Activated CD4-positive, alpha-beta T cell treated with anti-CD3 and anti-CD28 coated beads, Interleukin-2, amount 50 U/mL, for 1 hour (primary cell): Measurements from ENCODE around the gene NOVA2.

Source experiments
- DNase-seq: peaks from one replicate; pipeline ENCODE4 v3.0.0-alpha.2; 2020

The NOVA2 gene

DNA sequence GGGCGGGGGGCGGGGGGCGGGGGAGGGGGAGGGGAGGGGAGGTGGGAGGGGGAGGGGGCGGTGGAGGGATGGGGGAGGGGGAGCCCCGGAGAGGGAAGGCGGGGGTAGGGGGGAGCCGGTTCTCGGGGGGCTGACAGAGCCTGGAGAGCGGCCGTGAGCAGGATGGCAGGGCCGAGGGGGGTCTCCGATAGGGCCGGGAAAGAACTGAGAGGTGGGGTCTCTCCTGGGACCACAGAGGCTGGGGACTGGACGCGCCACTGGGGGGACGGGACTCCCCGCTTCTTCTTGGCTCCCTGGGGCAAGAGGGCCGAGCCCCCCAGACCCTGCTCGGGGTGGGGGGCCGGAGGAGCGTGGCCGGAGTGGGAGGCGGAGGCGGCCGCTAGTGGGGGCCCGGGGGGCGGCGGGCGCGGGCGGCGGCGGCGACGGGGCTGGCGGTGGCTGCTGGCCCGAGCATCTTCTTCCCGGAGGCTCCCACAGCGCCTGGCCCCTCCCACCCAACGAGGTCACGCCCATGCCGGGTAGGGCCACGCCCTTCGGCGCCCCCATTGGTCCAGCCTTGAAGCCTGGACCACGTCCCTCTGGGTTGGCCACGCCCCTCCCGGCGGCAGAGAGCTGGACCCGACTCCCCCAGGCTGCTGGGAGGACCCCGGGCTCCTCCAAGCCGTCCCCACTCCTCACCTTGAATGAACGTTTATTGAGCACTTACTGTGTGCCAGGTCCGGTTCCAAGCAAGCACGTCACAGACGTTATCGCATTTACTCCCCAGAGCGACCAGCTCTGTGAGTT lies at the start of gene NOVA2:
Gene NOVA2 (minus strand): TSS at position 313 of the 786 bp plus-strand sequence. CDS start 514 bp downstream, outside the sequence.
- no peak for DNase-seq

GRCh38 chr19:46023311-46023779 lies 49.7 kb upstream of the NOVA2 start:
- no peak for DNase-seq

DNA sequence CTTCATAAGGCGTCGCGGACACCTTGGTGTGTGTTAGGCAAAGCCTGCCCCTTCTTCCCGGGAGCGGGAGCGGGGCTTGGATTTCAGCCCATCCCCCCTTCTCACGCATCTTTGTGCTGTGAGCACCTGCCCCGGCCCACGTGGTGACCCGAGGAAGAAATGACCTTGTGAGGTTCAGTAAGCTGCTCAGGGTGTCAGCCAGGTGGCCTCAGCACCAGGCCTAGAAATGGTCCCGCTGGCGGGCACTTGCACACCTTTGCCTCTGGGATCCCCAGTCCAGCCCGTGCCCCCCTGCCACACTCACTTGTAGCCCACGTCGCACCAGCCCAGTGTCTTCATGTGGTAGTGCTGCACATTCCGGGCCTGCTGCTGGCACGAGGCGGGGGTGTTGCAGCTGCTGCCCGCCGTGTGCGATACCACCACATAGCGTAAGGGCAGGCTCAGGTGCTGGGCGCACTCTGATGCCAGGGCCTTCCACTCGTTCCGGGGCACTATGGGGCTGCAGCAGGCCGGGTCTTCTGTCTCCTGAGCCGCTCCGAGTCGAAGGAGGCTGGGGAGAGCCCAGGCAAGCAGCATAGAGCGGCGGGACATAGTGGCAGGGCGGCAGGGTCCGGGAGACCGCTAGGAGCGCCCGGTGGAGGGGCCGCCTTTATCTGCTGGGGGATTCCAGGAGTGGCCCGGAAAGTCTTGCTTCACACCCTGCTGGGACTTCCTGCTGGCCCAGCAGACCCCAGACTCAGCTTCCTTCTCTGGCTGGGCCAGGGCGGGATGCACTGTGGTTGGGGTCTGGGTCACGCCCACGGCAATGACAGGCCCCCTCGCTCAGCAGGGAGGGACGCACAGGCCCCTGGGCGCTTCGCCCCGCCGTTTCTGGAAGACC lies 49.0 kb upstream of the NOVA2 start, which contains the start of gene PGLYRP1:
Gene PGLYRP1 (minus strand): TSS at position 623 of the 880 bp plus-strand sequence. CDS start 32 bp downstream, at position 591.
- DNase-seq: no peak

- no peak for DNase-seq
Measured at GRCh38 chr19:46022061-46022430, 48.4 kb upstream of the NOVA2 start.

- no peak for DNase-seq
Measured at GRCh38 chr19:46021531-46022041, 47.9 kb upstream of the NOVA2 start.

GRCh38 chr19:46020819-46021125 lies 47.1 kb upstream of the NOVA2 start:
- DNase-seq: no peak

DNA sequence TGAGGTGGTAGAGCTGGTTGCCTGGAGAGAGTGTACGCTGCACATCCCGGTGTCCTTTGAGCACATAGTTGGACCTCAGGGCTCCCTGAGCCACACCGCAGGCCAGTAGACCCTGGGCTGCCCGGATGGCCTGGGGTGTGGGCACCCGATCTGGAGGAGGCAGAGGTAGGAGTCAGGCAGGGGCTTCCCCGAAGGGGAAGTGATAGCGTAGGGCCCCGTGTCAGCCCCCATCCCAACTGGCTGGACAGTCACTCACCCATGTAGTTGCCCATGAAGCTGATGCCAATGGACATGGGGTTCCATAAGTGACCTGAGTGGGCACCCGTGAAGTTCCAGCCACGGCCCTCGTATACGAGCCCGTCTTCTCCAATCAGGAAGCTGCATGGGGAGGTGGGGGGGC lies 45.6 kb upstream of the NOVA2 start:
- DNase-seq: no peak

- no peak for DNase-seq
Measured at GRCh38 chr19:46018729-46019251, 45.1 kb upstream of the NOVA2 start.

DNA sequence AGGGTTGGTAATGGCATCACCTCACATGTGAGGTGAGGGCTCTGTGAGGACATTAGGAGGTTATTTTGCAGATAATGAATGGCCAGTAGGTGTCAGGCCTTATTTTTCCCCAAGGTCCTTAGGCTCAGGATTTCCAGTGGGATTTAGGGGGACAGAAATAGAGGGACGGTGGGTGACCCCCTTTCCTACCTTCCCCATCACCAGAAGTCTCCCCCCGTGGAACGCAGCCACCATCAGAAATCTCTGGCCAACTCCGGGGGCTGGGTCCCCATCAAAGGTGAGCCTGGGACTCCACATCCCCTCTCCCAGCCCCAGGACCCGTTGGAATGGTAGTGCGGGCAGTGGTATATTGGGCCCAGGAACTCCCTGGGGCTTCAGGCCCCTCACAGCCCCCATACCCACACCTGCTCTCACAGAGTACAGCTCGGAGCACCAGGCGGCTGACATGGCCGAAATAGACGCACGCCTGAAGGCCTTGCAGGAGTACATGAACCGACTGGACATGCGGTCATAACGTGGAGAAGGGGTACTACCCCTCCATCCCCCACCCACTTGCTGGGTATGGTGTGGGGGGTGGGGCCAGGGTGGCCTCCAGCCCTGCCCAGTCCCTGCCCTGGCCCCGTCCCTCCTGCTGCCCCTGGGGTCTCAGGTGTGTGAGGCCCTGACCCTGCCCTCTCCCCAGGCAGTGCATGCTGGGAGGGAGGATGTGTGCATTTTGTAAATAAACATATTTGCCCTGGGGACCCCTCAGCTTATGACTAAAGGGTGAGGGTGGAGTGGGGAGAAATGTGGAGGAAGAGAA lies 44.4 kb upstream of the NOVA2 start:
- no peak for DNase-seq

GRCh38 chr19:46017095-46017429 lies 43.4 kb upstream of the NOVA2 start:
- DNase-seq: no peak

DNA sequence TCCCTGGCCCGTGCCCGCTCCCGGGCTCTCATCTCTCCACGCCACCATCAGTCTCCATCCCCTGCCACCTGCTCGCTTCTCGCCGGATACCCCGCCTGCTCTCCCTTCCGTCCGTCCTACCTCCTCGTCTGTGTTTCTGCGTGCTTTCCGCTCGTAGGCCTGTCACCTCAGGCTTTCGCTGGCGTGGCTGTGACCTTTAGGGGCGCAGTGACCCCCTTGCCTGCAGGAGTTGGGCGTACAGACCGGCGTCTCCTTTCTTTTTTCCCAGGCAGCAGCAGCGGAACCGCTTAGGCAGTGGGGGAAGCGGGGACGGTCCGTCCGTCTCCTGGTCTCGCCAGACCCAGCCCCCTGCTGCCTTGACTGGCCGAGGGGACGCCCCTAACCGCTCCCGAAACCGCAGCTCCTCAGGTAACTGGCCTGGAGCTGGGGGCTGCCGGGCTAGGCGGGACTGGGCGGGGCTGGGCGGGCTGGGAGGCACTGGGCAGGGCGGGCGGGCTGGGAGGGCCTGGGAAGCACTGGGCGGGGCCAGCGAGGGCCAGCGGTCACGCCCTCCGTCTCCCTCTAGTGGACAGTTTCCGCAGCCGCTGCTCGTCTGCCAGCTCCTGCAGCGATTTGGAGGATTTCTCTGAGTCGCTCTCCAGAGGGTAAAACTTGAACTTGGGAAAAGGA lies 42.9 kb upstream of the NOVA2 start:
- DNase-seq: peak; percentile 82

GRCh38 chr19:46015687-46016425 lies 42.2 kb upstream of the NOVA2 start:
- peak; percentile 42 for DNase-seq

GRCh38 chr19:46014941-46015686 lies 41.4 kb upstream of the NOVA2 start:
- DNase-seq: peak; percentile 70

DNA sequence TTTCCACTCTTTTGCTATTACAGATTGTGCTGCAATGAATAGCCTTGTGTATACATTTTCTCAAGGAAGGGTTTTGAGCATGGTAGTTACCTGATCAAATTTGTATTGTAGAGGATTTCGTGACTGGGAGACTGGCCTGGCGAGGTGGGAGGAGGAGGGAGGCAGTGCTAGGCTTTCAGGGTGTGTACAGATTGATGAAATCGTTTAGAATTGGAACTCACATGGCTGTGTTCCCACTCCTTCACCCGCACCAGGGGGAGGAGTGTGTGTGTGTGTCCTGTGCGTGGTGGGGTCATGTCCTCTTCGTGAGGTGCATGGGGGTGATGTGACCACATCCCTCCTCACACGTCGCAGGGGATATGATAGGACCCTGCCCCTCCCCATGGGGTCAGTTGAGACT lies 40.9 kb upstream of the NOVA2 start:
- DNase-seq: no peak

DNA sequence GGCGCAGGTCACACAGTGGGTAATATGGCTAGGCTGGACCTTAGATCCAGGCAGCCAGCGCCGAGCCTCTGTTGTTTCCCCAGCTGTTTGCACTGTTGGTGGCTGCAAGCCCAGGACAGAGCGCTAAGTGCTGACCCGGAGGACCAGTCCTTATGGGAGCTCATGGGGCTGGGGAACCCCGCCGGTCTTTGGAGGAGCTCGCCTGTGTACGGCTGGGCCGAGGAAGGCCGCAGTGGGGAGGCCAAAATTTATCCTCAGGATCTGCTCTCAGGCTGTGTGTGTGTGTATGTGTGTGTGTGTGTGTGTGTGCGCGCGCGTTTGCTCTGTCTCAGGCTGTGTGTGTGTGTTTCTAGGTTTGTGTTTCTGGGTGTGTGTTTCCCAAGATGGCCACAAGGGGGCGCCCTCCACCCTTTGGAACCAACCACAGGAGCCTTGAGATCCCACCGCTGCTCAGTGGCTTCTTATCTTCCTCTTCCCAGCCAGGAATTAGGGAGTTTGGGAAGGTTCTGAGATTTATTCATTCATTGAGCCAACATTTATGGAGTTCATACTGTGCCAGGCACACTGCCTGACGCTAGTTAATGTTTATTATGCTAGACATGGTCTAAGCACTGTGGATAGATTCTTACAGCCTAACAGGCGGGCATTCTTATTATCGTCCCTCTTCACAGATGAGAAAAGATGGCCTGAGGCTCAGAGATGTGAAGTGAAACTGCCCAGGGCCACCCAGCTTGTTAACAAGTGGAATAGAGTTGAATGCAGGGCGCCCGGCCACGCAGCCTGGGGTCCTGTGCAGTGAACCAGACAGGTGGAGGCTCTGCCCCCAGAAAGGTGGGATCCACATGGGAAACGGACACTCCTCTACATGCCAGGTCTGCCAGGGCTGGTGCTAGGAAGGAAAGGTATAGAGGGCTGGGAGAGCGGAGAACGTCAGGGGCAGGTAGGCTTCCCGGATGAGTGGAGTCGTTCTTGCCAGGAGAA lies 36.2 kb upstream of the NOVA2 start:
- peak; percentile 68 for DNase-seq

- DNase-seq: no peak
Measured at GRCh38 chr19:46006411-46006810, 32.7 kb upstream of the NOVA2 start.

DNA sequence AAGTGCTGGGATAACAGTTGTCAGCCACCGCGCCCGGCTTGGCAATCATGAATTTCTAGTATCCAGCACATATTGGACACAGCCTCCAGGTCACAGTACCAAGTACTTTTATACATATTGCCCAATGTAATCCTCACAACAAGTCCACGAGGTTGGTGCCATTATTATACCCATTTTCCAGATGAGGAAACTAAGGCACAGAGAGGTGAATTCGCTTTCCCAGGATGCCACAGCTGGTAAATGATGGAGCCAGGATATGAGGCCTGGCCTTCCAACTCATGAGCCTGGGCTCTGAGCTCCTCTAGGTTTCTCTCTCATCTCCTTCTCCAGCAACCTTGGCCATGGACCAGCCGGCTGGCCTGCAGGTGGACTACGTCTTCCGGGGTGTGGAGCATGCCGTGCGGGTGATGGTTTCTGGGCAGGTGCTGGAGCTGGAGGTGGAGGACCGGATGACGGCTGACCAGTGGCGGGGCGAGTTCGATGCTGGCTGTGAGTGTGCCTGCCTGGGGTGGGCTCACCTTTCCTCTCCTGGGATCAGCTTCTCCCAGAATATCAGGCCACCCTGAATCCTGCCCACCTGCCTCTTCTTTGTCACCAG lies 29.1 kb upstream of the NOVA2 start:
- DNase-seq: no peak

DNA sequence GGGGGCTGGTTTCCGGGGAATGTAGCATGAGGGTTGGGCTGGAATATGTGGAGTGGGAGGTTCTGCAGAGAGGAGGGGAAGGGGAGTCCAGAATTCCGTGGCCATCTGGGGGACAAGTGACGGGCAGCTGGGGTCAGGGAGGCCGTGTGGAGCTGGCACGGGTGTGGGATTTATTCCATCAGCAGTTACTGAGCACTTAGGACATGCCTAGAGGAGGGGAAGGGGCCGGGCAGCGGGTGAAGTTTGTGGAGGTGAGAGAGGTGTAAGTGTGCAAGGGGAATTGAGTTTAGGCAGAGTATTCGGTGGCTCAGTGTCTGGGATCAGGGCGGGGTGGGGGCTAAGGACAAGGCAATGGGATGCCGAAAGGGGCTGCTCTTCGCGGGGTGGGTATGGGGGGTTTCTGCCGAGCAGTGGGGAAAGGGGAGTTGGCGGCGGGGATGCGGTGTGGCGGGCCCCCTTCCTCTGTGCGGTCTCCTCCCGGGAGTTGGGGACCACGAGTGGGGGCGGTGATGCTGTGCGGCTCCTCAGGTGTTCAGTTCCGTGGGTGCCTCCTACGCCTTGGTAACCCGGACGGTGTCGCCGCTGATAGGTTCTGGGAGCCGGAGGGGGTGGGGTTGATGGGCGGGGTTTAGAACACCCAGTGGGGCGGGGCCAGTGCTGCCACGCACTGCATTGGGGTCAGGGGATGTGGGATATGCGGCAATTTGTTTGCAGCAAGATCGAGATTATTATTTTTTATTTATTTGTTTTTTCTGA lies 27.0 kb upstream of the NOVA2 start:
- peak; percentile 79 for DNase-seq
